SK-N-MC (cell line): ENCODE measurements around the gene C10orf67.

ENCODE experiments used
- EZH2 ChIP-seq: fragments of 200-600 bp; sonication (generic); IDR thresholded peaks from one replicate; pipeline ENCODE4 v1.6.1; 2017; ENCODE audit warnings: antibody characterized with exemption
- FOXP2 ChIP-seq: optimal IDR thresholded peaks from 2 replicates; pipeline ENCODE3; 2011; ENCODE audit warnings: mild to moderate bottlenecking, moderate library complexity; ENCODE audit not compliant: insufficient read depth; ENCODE audit errors: extremely low read length, control extremely low read depth
- POLR2AphosphoS5 ChIP-seq: IDR thresholded peaks from 2 replicates; pipeline ENCODE4 v1.6.1; 2012; ENCODE audit warnings: mild to moderate bottlenecking, low read depth, low read length, borderline replicate concordance

- TF ChIP-seq EZH2 = no peak
- TF ChIP-seq POLR2AphosphoS5 = no peak
- TF ChIP-seq FOXP2 = no peak
These were observed 28.6 kb downstream of the C10orf67 start for GRCh38 chr10:23315966-23316365.
